A549 (cell line): Measurements from ENCODE around the gene STYX.

ENCODE experiments used
- BHLHE40 ChIP-seq: IDR thresholded peaks from 2 replicates; pipeline ENCODE4 v1.6.1; 2012; ENCODE audit warnings: low read depth, low read length, inconsistent platforms
- CEBPB ChIP-seq, 2 experiments: fragments of >200 bp in 1 of 2; sonication (Bioruptor Twin) in 1 of 2; formaldehyde crosslinking in 1 of 2; IDR thresholded peaks; 2 replicates each; pipeline ENCODE4 v1.6.1; 2012 to 2016
- CTCF ChIP-seq: fragments of >200 bp; sonication (Bioruptor Twin); formaldehyde crosslinking; IDR thresholded peaks from 3 replicates; pipeline ENCODE4 v1.5.1; 2016
- E2F6 ChIP-seq: IDR thresholded peaks from 2 replicates; pipeline ENCODE4 v1.6.1; 2012; ENCODE audit warnings: low read depth, borderline replicate concordance
- HES2 ChIP-seq: fragments of >200 bp; sonication (Bioruptor Twin); formaldehyde crosslinking; IDR thresholded peaks from 2 replicates; pipeline ENCODE4 v1.6.1; 2016
- MYC ChIP-seq: IDR thresholded peaks from 2 replicates; pipeline ENCODE4 v1.6.1; 2012; ENCODE audit warnings: mild to moderate bottlenecking, inconsistent platforms, low read length, improper control_type of control experiment, borderline replicate concordance
- PBX3 ChIP-seq: IDR thresholded peaks from 2 replicates; pipeline ENCODE4 v1.6.1; 2012
- POLR2A ChIP-seq: IDR thresholded peaks from 2 replicates; pipeline ENCODE4 v1.6.1; 2012; ENCODE audit warnings: mild to moderate bottlenecking, low read length
- RAD21 ChIP-seq, 2 experiments: fragments of >200 bp in 1 of 2; sonication (Bioruptor Twin) in 1 of 2; formaldehyde crosslinking in 1 of 2; IDR thresholded peaks in 1 of 2; conservative IDR thresholded peaks in 1 of 2; 2 replicates in 1 of 2; 3 replicates in 1 of 2; pipeline ENCODE4 v1.6.1; 2012 to 2018; ENCODE audit warnings: inconsistent platforms in 1 of 2
- REST ChIP-seq: fragments of 200-600 bp; sonication (generic); IDR thresholded peaks from 2 replicates; pipeline ENCODE4 v1.6.1; 2016; ENCODE audit warnings: antibody characterized with exemption, mild to moderate bottlenecking, moderate library complexity
- SMC3 ChIP-seq: fragments of >200 bp; sonication (Bioruptor Twin); formaldehyde crosslinking; IDR thresholded peaks from 3 replicates; pipeline ENCODE4 v1.6.1; 2018; ENCODE audit warnings: inconsistent platforms
- TP53 ChIP-seq: fragments of 250-450 bp; sonication (Bioruptor Pico); IDR thresholded peaks from 2 replicates; pipeline ENCODE4 v1.5.0; 2021; ENCODE audit warnings: mild to moderate bottlenecking, moderate library complexity
- USF2 ChIP-seq: fragments of 450-650 bp; IDR thresholded peaks from 2 replicates; pipeline ENCODE4 v1.6.1; 2014; ENCODE audit warnings: antibody characterized with exemption

GRCh38 chr14:52783206-52783605 is 53.2 kb downstream of the STYX start:
- TF ChIP-seq MYC (no peak), POLR2A (no peak), CTCF (no peak), HES2 (no peak), CEBPB (IDR thresholded peaks at IDR 0.05) (no peak), BHLHE40 (no peak), USF2 (no peak), SMC3 (no peak), PBX3 (no peak), REST (no peak), E2F6 (no peak), TP53 (CRISPR knock-in tag) (no peak), RAD21 (conservative IDR thresholded peaks at IDR 0.05 in 1 of 2, IDR thresholded peaks at IDR 0.05 in 1 of 2) (no peak)
